Activated CD8-positive, alpha-beta memory T cell treated with anti-CD3 and anti-CD28 coated beads, Interleukin-2, amount 10 ng/mL, durations not matched to agents 7 days and 5 days (primary cell): Measurements from ENCODE around the gene TBC1D8B. TPM values are rescaled to one million over a fixed set of nuclear protein-coding genes. Genes with fewer than 3 reads are reported as not detected.
A peak's percentile ranks its signal among the peaks of the same experiment; 100 is the strongest.
"Not testable (repeated sequence)": the region's sequence is repeated elsewhere in the genome, so short reads cannot be mapped to it uniquely, and the experiment has no call there.

Source experiments
- ATAC-seq: fragments of 150-1000 bp; cut with Tn5 transposase; one replicate; pipeline ENCODE4 v1.10.0; 2021; ENCODE audit warnings: moderate library complexity
- CTCF ChIA-PET: fragments of 350-600 bp; sonication (Branson Sonifier 250); formaldehyde crosslinking; loops from one replicate; lab custom pipeline; 2021; ENCODE audit warnings: antibody characterized with exemption; lab: Charles Lee
- DNase-seq: peaks from one replicate; pipeline ENCODE4 v3.0.0-alpha.2; 2020
- H3K27ac Mint-ChIP-seq: one replicate; pipeline ENCODE4 v1.8.0; 2021; ENCODE audit warnings: mild to moderate bottlenecking, mixed read lengths
- H3K27me3 Mint-ChIP-seq: one replicate; pipeline ENCODE4 v1.8.0; 2021; ENCODE audit warnings: mixed read lengths
- H3K36me3 Mint-ChIP-seq: one replicate; pipeline ENCODE4 v1.8.0; 2021; ENCODE audit warnings: mild to moderate bottlenecking, mixed read lengths
- H3K4me1 Mint-ChIP-seq: one replicate; pipeline ENCODE4 v1.8.0; 2021; ENCODE audit warnings: mixed read lengths
- H3K4me3 Mint-ChIP-seq: one replicate; pipeline ENCODE4 v1.8.0; 2021; ENCODE audit warnings: mild to moderate bottlenecking, moderate library complexity, mixed read lengths
- H3K9me3 Mint-ChIP-seq: one replicate; pipeline ENCODE4 v1.8.0; 2022; ENCODE audit warnings: low read depth, mixed read lengths
- total RNA-seq, 2 experiments: library from RNA; stranded (reverse); gene quantifications; one replicate each; pipeline ENCODE4 v1.2.3, GENCODE V29; 2021

TBC1D8B gene
- total RNA-seq, 2 experiments from 2014 or later, result 1.7 to 2.2 TPM

- H3K9me3 Mint-ChIP-seq, H3K27ac Mint-ChIP-seq, H3K36me3 Mint-ChIP-seq, H3K4me1 Mint-ChIP-seq, H3K4me3 Mint-ChIP-seq, H3K27me3 Mint-ChIP-seq, DNase-seq, ATAC-seq, CTCF ChIA-PET: not testable (repeated sequence)
Measured at GRCh38 chrX:106872796-106873195, 70.3 kb downstream of the TBC1D8B start.

- H3K4me3 Mint-ChIP-seq, result no peak overlapping the region
- no peaks in the 10 kb centered on the region for H3K4me1 Mint-ChIP-seq
- no peaks in the 10 kb centered on the region for H3K9me3 Mint-ChIP-seq
- no peak for DNase-seq
- no peak for ATAC-seq
- H3K27me3 Mint-ChIP-seq, result peaks cover under 1% of the 10 kb centered on the region
- no peak overlapping the region for H3K27ac Mint-ChIP-seq
- H3K36me3 Mint-ChIP-seq, result no peaks in the 10 kb centered on the region
- CTCF ChIA-PET, result interaction anchor here (1.4 kb wide), 1 partner anchor 20 kb away, joined by 7 read pairs; no protein-coding TSS in a partner anchor
Measured at GRCh38 chrX:106874075-106874474, 71.6 kb downstream of the TBC1D8B start.

GRCh38 chrX:106875151-106875550, 72.7 kb downstream of the TBC1D8B start:
- H3K27me3 Mint-ChIP-seq, result peaks cover 6% of the 10 kb centered on the region
- no peak overlapping the region for H3K27ac Mint-ChIP-seq
- no peaks in the 10 kb centered on the region for H3K4me1 Mint-ChIP-seq
- H3K36me3 Mint-ChIP-seq, result no peaks in the 10 kb centered on the region
- no peaks in the 10 kb centered on the region for H3K9me3 Mint-ChIP-seq
- ATAC-seq (no peak), DNase-seq (no peak)
- H3K4me3 Mint-ChIP-seq, result no peak overlapping the region
- CTCF ChIA-PET, result interaction anchor here (1.0 kb wide), 1 partner anchor 19 kb away, joined by 3 read pairs; no protein-coding TSS in a partner anchor

GRCh38 chrX:106889468-106889867, 87.0 kb downstream of the TBC1D8B start:
- Mint-ChIP-seq H3K4me1 (no peaks in the 10 kb centered on the region), H3K27ac (no peak overlapping the region), H3K9me3 (no peaks in the 10 kb centered on the region), H3K36me3 (no peaks in the 10 kb centered on the region), H3K27me3 (peaks cover 8% of the 10 kb centered on the region), H3K4me3 (no peak overlapping the region)
- no peak for DNase-seq
- no peak for ATAC-seq
- CTCF ChIA-PET, result no interaction called here

GRCh38 chrX:106891762-106892460, 89.4 kb downstream of the TBC1D8B start:
- no peak for ATAC-seq
- no peaks in the 10 kb centered on the region for H3K4me1 Mint-ChIP-seq
- CTCF ChIA-PET, result interaction anchor here (0.5 to 1.0 kb wide), 2 partner anchors 179 to 404 kb away, joined by 3 read pairs; no protein-coding TSS in a partner anchor

GRCh38 chrX:106894392-106894909, 92.0 kb downstream of the TBC1D8B start:
- H3K36me3 Mint-ChIP-seq, result no peaks in the 10 kb centered on the region
- CTCF ChIA-PET, result interaction anchor here (0.7 to 2.3 kb wide), 5 partner anchors 8 to 309 kb away, joined by 3 to 7 read pairs (median 3); partner anchors contain the start of gene RIPPLY1
- H3K4me1 Mint-ChIP-seq, result no peaks in the 10 kb centered on the region
- ATAC-seq (peak; percentile 49), DNase-seq (peak; percentile 52)
- peaks cover 4% of the 10 kb centered on the region for H3K27me3 Mint-ChIP-seq
- H3K9me3 Mint-ChIP-seq, result no peaks in the 10 kb centered on the region
- H3K27ac Mint-ChIP-seq, result no peak overlapping the region
- H3K4me3 Mint-ChIP-seq, result no peak overlapping the region

More at GRCh38 chrX:106891762-106892460, 89.4 kb downstream of the TBC1D8B start:
- no peak for DNase-seq
- H3K4me3 Mint-ChIP-seq, result no peak overlapping the region
- H3K27ac Mint-ChIP-seq, result no peak overlapping the region
- H3K36me3 Mint-ChIP-seq, result no peaks in the 10 kb centered on the region
- peaks cover 8% of the 10 kb centered on the region for H3K27me3 Mint-ChIP-seq
- no peaks in the 10 kb centered on the region for H3K9me3 Mint-ChIP-seq

- Mint-ChIP-seq H3K4me3 (no peak overlapping the region), H3K9me3 (no peaks in the 10 kb centered on the region), H3K27ac (no peak overlapping the region), H3K27me3 (peaks cover 4% of the 10 kb centered on the region), H3K36me3 (no peaks in the 10 kb centered on the region), H3K4me1 (no peaks in the 10 kb centered on the region)
- CTCF ChIA-PET, result interaction anchor here (0.9 to 2.3 kb wide), 3 partner anchors 8 to 21 kb away, joined by 3 to 7 read pairs (median 6); partner anchors contain the start of gene RIPPLY1
- DNase-seq (no peak), ATAC-seq (no peak)
Measured at GRCh38 chrX:106894978-106895452, 92.5 kb downstream of the TBC1D8B start.

GRCh38 chrX:106897259-106897658, 94.8 kb downstream of the TBC1D8B start:
- DNase-seq, result no peak

GRCh38 chrX:106898462-106898861, 96.0 kb downstream of the TBC1D8B start:
- H3K4me1 Mint-ChIP-seq, result no peaks in the 10 kb centered on the region
- no peak overlapping the region for H3K4me3 Mint-ChIP-seq
- DNase-seq, result no peak
- no peak overlapping the region for H3K27ac Mint-ChIP-seq
- CTCF ChIA-PET, result interaction anchor here (0.6 to 1.7 kb wide), 4 partner anchors 11 to 386 kb away, joined by 3 read pairs; no protein-coding TSS in a partner anchor
- no peaks in the 10 kb centered on the region for H3K27me3 Mint-ChIP-seq
- H3K9me3 Mint-ChIP-seq, result no peaks in the 10 kb centered on the region
- ATAC-seq, result peak; percentile 53
- H3K36me3 Mint-ChIP-seq, result no peaks in the 10 kb centered on the region

More at GRCh38 chrX:106897259-106897658, 94.8 kb downstream of the TBC1D8B start:
- Mint-ChIP-seq H3K4me1 (no peaks in the 10 kb centered on the region), H3K4me3 (no peak overlapping the region), H3K27me3 (no peaks in the 10 kb centered on the region), H3K27ac (no peak overlapping the region), H3K36me3 (no peaks in the 10 kb centered on the region), H3K9me3 (no peaks in the 10 kb centered on the region)
- ATAC-seq, result no peak
- CTCF ChIA-PET, result interaction anchor here (0.6 to 1.7 kb wide), 2 partner anchors 66 to 126 kb away, joined by 3 read pairs; no protein-coding TSS in a partner anchor

- no peak overlapping the region for H3K4me3 Mint-ChIP-seq
- CTCF ChIA-PET, result interaction anchor here (0.7 to 1.1 kb wide), 2 partner anchors 47 to 818 kb away, joined by 3 read pairs; no protein-coding TSS in a partner anchor
- H3K9me3 Mint-ChIP-seq, result no peaks in the 10 kb centered on the region
- DNase-seq (no peak), ATAC-seq (no peak)
- no peaks in the 10 kb centered on the region for H3K36me3 Mint-ChIP-seq
- H3K27ac Mint-ChIP-seq, result no peak overlapping the region
- H3K27me3 Mint-ChIP-seq, result no peaks in the 10 kb centered on the region
- no peaks in the 10 kb centered on the region for H3K4me1 Mint-ChIP-seq
Measured at GRCh38 chrX:106899276-106899675, 96.8 kb downstream of the TBC1D8B start.

GRCh38 chrX:106899841-106900240, 97.4 kb downstream of the TBC1D8B start:
- Mint-ChIP-seq H3K4me1 (no peaks in the 10 kb centered on the region), H3K4me3 (no peak overlapping the region), H3K9me3 (no peaks in the 10 kb centered on the region), H3K27ac (no peak overlapping the region), H3K36me3 (no peaks in the 10 kb centered on the region), H3K27me3 (no peaks in the 10 kb centered on the region)
- no peak for DNase-seq
- no peak for ATAC-seq
- CTCF ChIA-PET, result interaction anchor here (0.7 kb wide), 1 partner anchor 817 kb away, joined by 3 read pairs; no protein-coding TSS in a partner anchor

GRCh38 chrX:106901341-106901740, 98.9 kb downstream of the TBC1D8B start:
- no peak for ATAC-seq
- CTCF ChIA-PET, result no interaction called here
- Mint-ChIP-seq H3K4me3 (no peak overlapping the region), H3K36me3 (no peaks in the 10 kb centered on the region), H3K4me1 (no peaks in the 10 kb centered on the region), H3K27me3 (no peaks in the 10 kb centered on the region), H3K27ac (no peak overlapping the region), H3K9me3 (no peaks in the 10 kb centered on the region)
- DNase-seq, result no peak

GRCh38 chrX:106901781-106902219, 99.3 kb downstream of the TBC1D8B start:
- no peaks in the 10 kb centered on the region for H3K27me3 Mint-ChIP-seq

More at GRCh38 chrX:106901781-106902219, 99.3 kb downstream of the TBC1D8B start:
- Mint-ChIP-seq H3K4me1 (no peaks in the 10 kb centered on the region), H3K9me3 (no peaks in the 10 kb centered on the region), H3K36me3 (no peaks in the 10 kb centered on the region), H3K4me3 (no peak overlapping the region), H3K27ac (no peak overlapping the region)
- DNase-seq (no peak), ATAC-seq (no peak)
- CTCF ChIA-PET, result interaction anchor here (2.0 kb wide), 1 partner anchor 8 kb away, joined by 6 read pairs; no protein-coding TSS in a partner anchor
